Rectal smooth muscle tissue (tissue), 1 donor: Measurements from ENCODE around the gene PLPP1.

Source experiments
- H3K27ac ChIP-seq: one replicate; pipeline ENCODE4 v1.7.0; 2013; ENCODE audit warnings: low read depth, low read length, inconsistent platforms
- H3K27me3 ChIP-seq: one replicate; pipeline ENCODE4 v1.7.0; 2013; ENCODE audit warnings: low read length; ENCODE audit not compliant: control insufficient read depth, insufficient read depth
- H3K36me3 ChIP-seq: one replicate; pipeline ENCODE4 v1.7.0; 2013; ENCODE audit warnings: low read length; ENCODE audit not compliant: control insufficient read depth, insufficient read depth
- H3K4me1 ChIP-seq: one replicate; pipeline ENCODE4 v1.7.0; 2013; ENCODE audit warnings: low read length; ENCODE audit not compliant: control insufficient read depth, insufficient read depth
- H3K4me3 ChIP-seq: one replicate; pipeline ENCODE4 v1.7.0; 2013; ENCODE audit warnings: low read length
- H3K9ac ChIP-seq: one replicate; pipeline ENCODE4 v1.7.0; 2013; ENCODE audit warnings: low read length

PLPP1 gene

DNA sequence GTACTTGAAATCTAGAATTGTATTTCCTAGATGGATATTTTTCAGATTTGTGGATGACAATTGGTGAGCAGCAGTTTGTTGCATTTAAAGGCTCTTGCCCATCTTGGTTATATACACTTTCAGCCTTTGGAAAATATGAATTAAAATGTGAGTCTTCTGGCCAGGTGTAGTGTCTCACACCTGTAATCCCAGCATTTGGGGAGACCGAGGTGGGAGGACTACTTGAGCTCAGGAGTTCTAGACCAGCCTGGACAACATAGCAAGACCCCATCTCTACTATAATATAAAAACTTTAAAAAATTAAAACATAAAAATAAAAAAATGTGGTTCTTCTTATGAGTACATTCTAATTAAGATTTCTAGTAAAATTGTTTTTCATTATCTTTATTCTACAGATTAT, 125.0 kb downstream of the PLPP1 start:
- Histone ChIP-seq H3K4me3 (no peak overlapping the region), H3K27me3 (no peaks in the 10 kb centered on the region), H3K4me1 (no peaks in the 10 kb centered on the region), H3K36me3 (peaks cover 4% of the 10 kb centered on the region), H3K27ac (no peak overlapping the region), H3K9ac (no peak overlapping the region)

DNA sequence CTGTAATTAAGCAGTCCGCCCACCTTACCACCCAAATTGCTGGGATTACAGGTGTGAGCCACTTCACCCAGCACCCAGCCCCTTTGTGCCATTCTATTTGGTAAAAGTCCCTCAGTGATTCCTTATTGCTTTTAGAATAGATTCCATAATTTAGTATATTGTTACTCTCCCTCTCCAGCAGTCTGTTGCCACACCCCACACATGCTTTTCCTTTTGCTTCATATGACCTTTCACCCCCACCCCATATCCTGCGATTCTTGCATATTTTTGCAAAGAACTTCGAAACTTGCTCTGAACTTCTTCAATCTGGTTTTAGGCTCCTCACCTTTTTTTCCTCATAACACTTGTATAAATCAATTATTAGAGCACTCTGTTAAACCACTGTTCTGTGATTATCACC, 126.8 kb downstream of the PLPP1 start:
- Histone ChIP-seq H3K27ac (no peak overlapping the region), H3K4me1 (no peaks in the 10 kb centered on the region), H3K9ac (no peak overlapping the region), H3K36me3 (peaks cover 4% of the 10 kb centered on the region), H3K4me3 (no peak overlapping the region), H3K27me3 (no peaks in the 10 kb centered on the region)

DNA sequence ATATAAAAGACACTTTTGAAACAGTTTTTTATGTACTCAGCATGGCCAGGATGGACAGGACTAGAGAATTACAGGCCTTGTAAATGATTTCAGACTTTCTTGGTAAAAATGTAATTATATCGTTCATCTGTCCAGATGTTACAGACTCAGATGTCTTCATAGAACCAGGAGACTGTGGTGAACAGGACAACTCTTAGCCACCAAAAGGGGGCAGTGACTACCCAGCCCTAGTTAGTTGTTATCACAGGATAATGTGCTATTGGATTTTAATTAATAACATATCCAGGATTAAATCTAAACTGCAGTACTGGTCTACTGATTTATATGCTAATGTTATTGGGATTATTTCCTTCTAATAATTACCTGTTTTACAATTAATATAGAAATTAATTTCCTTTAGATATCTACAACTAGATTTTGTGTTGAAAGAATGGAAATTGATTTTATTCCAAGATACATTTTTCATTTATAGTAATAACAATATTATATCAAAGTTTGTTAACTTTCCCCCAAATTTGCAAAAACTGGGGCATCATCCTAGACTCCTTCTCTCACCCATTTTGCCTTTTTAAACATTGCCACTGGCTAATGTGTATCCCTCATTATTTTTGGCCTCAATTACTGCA, 127.6 kb downstream of the PLPP1 start:
- H3K27ac ChIP-seq, result no peak overlapping the region
- no peak overlapping the region for H3K4me3 ChIP-seq
- peaks cover 6% of the 10 kb centered on the region for H3K36me3 ChIP-seq
- H3K27me3 ChIP-seq, result no peaks in the 10 kb centered on the region
- H3K4me1 ChIP-seq, result no peaks in the 10 kb centered on the region
- H3K9ac ChIP-seq, result no peak overlapping the region

DNA sequence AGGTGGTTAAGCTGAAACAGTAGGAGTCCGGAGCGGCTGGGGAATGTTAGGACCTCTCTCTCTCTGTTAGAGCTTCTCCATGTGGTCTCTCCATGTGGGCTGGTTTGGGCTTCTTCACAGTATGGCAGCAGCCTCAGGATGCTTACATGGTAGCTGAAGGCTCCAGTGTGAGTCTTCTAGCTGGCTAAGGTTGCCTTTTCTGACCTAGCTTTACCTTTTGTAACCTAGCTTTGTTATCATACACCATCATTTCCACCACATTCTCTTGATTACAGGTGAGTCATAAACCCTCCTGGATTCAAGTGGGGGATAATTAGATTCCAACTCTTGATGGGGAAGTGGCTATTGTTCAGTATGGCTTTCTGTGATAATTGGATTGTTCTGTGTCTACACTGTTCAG, 128.5 kb downstream of the PLPP1 start:
- Histone ChIP-seq H3K27ac (no peak overlapping the region), H3K9ac (no peak overlapping the region), H3K36me3 (peaks cover 6% of the 10 kb centered on the region), H3K4me3 (no peak overlapping the region), H3K4me1 (no peaks in the 10 kb centered on the region), H3K27me3 (no peaks in the 10 kb centered on the region)

DNA sequence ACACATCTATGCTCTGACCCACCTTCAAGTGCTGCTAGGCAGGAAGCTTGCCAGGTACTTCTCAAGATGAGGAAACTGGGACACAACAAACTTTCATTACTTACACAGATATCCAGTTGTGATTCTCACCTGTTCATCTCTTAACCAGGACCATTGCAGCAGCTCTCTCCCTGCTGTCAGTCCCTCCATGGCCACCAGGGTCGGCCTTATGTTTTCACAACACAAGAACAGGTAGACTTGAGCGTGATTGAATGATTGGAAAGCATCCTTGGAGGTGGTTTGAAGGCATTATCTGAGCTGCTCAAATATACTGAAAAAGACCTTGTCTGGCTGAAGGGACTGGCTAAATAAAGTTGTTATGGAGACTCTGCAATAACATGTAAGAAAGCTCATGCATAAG, 132.6 kb downstream of the PLPP1 start:
- no peaks in the 10 kb centered on the region for H3K27me3 ChIP-seq
- H3K4me1 ChIP-seq, result no peaks in the 10 kb centered on the region
- H3K9ac ChIP-seq, result no peak overlapping the region
- H3K36me3 ChIP-seq, result peaks cover 6% of the 10 kb centered on the region
- H3K4me3 ChIP-seq, result no peak overlapping the region
- no peak overlapping the region for H3K27ac ChIP-seq

DNA sequence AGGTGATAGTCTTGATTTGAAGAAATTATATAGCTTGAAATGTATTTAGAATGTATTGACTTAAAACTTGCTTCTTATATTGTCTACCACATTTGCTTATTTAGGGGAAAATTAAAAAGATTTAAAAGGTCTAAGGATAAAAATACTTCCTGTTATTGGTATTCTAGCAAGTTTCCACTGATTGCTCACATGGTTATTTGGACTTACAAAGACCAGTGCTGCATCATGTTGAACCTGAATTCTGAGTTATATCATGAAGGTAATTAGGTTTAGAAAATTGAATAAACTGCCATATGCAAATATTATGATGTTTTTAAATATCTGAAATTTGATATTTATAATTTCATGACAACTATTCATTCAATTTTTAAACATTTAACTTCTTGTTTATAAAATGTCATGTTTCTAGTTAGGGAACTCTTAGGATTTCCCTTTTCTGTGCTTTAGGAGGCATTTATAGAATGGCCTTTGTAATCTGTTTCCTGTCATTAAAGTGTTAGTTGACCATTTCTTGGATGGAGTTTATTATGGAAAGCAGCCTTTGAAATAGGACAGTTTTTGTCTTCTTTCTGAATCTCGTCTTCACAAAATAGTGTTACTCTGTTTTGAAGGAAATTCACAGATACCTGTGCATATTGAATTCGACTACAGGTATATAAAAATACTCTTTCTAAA, 141.1 kb downstream of the PLPP1 start:
- no peak overlapping the region for H3K4me3 ChIP-seq
- no peak overlapping the region for H3K27ac ChIP-seq
- no peaks in the 10 kb centered on the region for H3K27me3 ChIP-seq
- H3K36me3 ChIP-seq, result no peaks in the 10 kb centered on the region
- H3K4me1 ChIP-seq, result no peaks in the 10 kb centered on the region
- H3K9ac ChIP-seq, result no peak overlapping the region

DNA sequence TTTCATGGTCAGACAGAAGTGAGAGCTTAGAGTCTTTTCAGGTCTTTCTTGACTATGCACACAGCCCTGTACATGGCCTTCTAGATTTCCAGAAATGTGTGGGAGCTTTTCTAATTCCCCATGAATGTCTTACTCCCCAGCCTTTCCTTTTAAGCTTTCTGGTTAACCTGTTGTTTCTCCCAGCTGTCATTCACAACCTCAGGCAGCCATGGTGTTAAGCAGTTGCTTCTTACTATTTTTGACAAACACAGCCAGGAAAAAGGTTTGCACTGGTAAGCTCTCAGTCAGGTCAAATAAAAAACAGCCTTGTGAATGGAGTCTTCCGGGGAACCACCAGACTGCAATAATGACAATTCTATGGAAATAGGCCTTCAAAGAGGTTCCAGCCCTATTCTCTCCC, 142.1 kb downstream of the PLPP1 start:
- H3K36me3 ChIP-seq, result peaks cover 6% of the 10 kb centered on the region
- H3K27me3 ChIP-seq, result no peaks in the 10 kb centered on the region
- H3K4me1 ChIP-seq, result no peaks in the 10 kb centered on the region
- H3K9ac ChIP-seq, result no peak overlapping the region
- H3K4me3 ChIP-seq, result no peak overlapping the region
- no peak overlapping the region for H3K27ac ChIP-seq

DNA sequence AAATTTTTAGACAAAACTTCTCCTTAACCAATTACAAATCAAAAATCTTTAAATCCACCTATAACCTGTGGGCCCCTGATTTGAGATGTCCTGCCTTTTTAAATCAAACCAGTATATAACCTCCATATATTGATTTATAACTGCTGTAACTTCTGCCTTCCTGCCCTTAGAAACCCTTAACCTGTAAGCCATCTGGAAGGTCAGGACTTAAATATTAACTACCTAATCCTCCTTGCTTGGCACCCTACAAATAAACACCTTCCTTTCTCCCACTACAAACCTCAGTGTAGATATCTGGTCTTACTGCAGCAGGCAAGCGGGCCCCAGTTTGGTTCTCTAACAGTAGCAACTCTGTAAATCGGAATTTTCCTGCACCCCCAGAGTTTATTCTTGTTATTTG, 143.1 kb downstream of the PLPP1 start:
- Histone ChIP-seq H3K4me1 (no peaks in the 10 kb centered on the region), H3K27me3 (no peaks in the 10 kb centered on the region), H3K27ac (no peak overlapping the region), H3K4me3 (no peak overlapping the region), H3K9ac (no peak overlapping the region), H3K36me3 (peaks cover 6% of the 10 kb centered on the region)

DNA sequence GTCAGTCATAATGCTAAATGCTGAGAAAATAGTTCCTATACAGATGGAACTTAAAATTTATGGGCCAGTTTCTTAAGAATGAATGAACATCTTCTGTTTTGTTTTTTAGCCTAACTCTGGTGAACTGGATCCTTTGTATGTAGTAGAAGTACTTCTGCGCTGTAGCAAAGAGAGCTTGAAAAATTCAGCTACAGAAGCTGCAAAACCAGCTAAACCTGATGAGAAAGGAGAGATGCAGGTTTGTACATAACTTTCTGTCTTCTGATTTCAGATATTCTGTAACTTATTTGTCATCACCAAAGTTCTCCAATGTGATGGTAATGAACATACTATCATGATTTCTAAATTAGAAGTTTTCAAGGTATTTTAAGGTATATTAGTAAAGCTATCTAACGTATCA, 146.9 kb downstream of the PLPP1 start:
- Histone ChIP-seq H3K36me3 (peaks cover 6% of the 10 kb centered on the region), H3K27ac (no peak overlapping the region), H3K4me3 (no peak overlapping the region), H3K9ac (no peak overlapping the region), H3K27me3 (no peaks in the 10 kb centered on the region), H3K4me1 (no peaks in the 10 kb centered on the region)

DNA sequence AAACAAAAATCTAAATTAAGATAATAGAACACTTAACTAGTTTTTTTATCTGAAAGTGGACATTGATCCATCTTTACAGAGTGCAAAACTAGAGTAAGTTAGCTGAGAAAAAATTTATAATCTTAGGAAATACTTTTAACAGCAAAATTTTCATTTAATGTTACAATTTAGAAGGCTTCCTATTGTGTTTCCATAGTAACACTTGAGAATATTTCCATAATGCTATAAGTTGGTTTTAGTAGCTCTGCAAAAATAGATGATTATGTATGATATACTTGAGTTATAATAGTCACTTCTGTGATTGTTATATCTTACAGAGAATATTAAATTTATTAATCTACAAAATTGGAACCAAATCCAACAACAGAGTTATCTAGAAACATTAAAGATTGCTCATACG, 148.4 kb downstream of the PLPP1 start:
- peaks cover 7% of the 10 kb centered on the region for H3K36me3 ChIP-seq
- no peak overlapping the region for H3K9ac ChIP-seq
- no peak overlapping the region for H3K4me3 ChIP-seq
- no peak overlapping the region for H3K27ac ChIP-seq
- H3K4me1 ChIP-seq, result no peaks in the 10 kb centered on the region
- no peaks in the 10 kb centered on the region for H3K27me3 ChIP-seq

DNA sequence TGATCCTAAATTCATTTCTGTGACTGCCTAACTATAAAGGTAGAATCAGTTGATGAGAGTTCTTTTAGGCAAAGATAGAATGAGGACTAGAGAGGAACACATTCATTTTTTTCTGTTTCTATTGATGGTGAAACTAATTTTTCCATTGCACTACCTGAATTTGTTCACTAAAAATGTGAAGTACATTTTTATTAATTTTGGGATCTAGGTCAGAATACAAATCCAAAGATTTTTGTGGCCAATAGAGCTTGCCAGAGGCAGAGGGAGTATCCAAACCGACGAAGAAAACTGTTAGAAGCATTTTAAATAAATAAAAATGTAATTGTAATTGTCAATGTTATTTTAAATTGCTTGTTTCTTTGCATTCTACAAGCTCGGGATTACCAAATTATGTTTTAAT, 148.9 kb downstream of the PLPP1 start:
- Histone ChIP-seq H3K9ac (no peak overlapping the region), H3K27ac (no peak overlapping the region), H3K4me1 (no peaks in the 10 kb centered on the region), H3K27me3 (no peaks in the 10 kb centered on the region), H3K4me3 (no peak overlapping the region), H3K36me3 (peaks cover 7% of the 10 kb centered on the region)

DNA sequence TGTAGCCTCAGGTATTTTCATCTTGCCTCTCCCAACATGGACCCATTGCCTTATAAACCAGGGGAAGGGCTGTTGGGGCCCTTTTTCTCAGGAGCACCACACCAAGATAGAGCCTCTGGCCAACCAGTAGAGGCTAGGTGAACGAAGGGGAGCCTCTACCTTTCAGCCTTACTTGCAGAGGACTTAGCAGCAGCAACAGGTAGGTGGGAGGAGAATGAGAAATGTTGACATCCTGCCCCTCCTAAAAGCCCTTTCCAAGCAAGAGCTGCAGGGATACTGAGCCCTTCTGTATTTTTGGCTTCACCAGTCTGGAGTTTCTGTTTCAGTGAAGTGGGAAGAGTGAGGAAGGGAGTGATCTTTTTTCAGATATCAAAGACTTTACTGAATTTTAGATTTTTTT, 149.5 kb downstream of the PLPP1 start:
- H3K27me3 ChIP-seq, result no peaks in the 10 kb centered on the region
- H3K36me3 ChIP-seq, result peaks cover 7% of the 10 kb centered on the region
- H3K9ac ChIP-seq, result no peak overlapping the region
- H3K4me1 ChIP-seq, result no peaks in the 10 kb centered on the region
- H3K4me3 ChIP-seq, result no peak overlapping the region
- no peak overlapping the region for H3K27ac ChIP-seq

DNA sequence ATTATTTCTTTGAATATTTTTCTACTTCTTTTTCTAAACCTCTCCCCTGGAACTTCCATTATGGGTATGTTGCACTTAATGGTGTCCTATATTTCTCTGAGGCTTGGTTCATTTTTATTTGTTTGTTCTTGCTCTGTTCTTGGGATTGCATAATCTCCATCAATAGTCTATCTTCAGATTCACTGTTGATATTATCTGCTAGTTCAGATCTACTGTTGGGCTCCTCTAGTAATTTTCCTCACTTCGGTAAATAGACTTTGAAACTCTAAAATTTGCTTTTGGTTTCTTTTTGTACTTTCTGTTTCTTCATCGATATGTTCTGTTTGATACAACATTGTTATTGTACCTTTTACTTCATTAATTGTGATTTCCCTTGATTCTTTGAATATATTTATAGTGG, 150.7 kb downstream of the PLPP1 start:
- peaks cover 12% of the 10 kb centered on the region for H3K36me3 ChIP-seq
- H3K27ac ChIP-seq, result no peak overlapping the region
- H3K27me3 ChIP-seq, result no peaks in the 10 kb centered on the region
- H3K9ac ChIP-seq, result no peak overlapping the region
- no peak overlapping the region for H3K4me3 ChIP-seq
- no peaks in the 10 kb centered on the region for H3K4me1 ChIP-seq
